ENCODE results near the gene HDGFL2.
"Not testable (repeated sequence)": the region's sequence is repeated elsewhere in the genome, so short reads cannot be mapped to it uniquely, and the experiment has no call there.

The HDGFL2 gene

GRCh38 chr19:4517451-4518057 lies 45.5 kb downstream of the HDGFL2 start:
- DNase-seq, result no peak

- DNase-seq, result peak in 1 of 2 experiments; percentile 35
Measured at GRCh38 chr19:4518345-4519171, 46.5 kb downstream of the HDGFL2 start, which contains the start of gene PLIN4. Gene PLIN4, minus strand, starts transcription at chr19:4518486. Its CDS starts 214 bp downstream, at chr19:4518272.

- DNase-seq, result no peak
Measured at GRCh38 chr19:4519172-4519496, 47.0 kb downstream of the HDGFL2 start.

- DNase-seq, result no peak
Measured at GRCh38 chr19:4519521-4520277, 47.6 kb downstream of the HDGFL2 start.

GRCh38 chr19:4521170-4521887 lies 49.2 kb downstream of the HDGFL2 start:
- no peak for DNase-seq

GRCh38 chr19:4521888-4522242 lies 49.8 kb downstream of the HDGFL2 start:
- DNase-seq, result no peak

GRCh38 chr19:4522291-4523002 lies 50.4 kb downstream of the HDGFL2 start:
- no peak for DNase-seq

- no peak for DNase-seq
Measured at GRCh38 chr19:4523306-4524110, 51.4 kb downstream of the HDGFL2 start.

GRCh38 chr19:4524808-4525562 lies 52.9 kb downstream of the HDGFL2 start:
- DNase-seq, result peak; percentile 46 to 60

- no peak for DNase-seq
Measured at GRCh38 chr19:4525563-4526002, 53.5 kb downstream of the HDGFL2 start.

- not testable (repeated sequence) for DNase-seq
Measured at GRCh38 chr19:4527377-4527776, 55.3 kb downstream of the HDGFL2 start.

- DNase-seq, result no peak
Measured at GRCh38 chr19:4528843-4529242, 56.7 kb downstream of the HDGFL2 start.

GRCh38 chr19:4529924-4530522 lies 57.9 kb downstream of the HDGFL2 start:
- no peak for DNase-seq

- peak; percentile 13 to 42 for DNase-seq
Measured at GRCh38 chr19:4531562-4532165, 59.6 kb downstream of the HDGFL2 start.

- no peak for DNase-seq
Measured at GRCh38 chr19:4533334-4533733, 61.2 kb downstream of the HDGFL2 start.

GRCh38 chr19:4533835-4534424 lies 61.8 kb downstream of the HDGFL2 start:
- DNase-seq, result no peak

- DNase-seq, result peak; percentile 98 to 99
Measured at GRCh38 chr19:4534836-4535658, 63.0 kb downstream of the HDGFL2 start, which contains the start of gene PLIN5. Gene PLIN5, minus strand, starts transcription at chr19:4535224. Its CDS starts 1,150 bp downstream, at chr19:4534074.

- DNase-seq, result no peak
Measured at GRCh38 chr19:4536798-4537197, 64.7 kb downstream of the HDGFL2 start.
